AG08395 (cell line): ENCODE measurements around the gene MED9.

Source experiments
- DNase-seq: peaks from one replicate; pipeline ENCODE4 v3.0.0; 2012; ENCODE audit warnings: mixed read lengths, low spot score

The MED9 gene

GRCh38 chr17:17491546-17491988, 14.8 kb downstream of the MED9 start:
- no peak for DNase-seq

- DNase-seq, result no peak
These were observed 15.3 kb downstream of the MED9 start for GRCh38 chr17:17492085-17492484.

- no peak for DNase-seq
These were observed 15.8 kb downstream of the MED9 start for GRCh38 chr17:17492571-17492970.

GRCh38 chr17:17493249-17493985, 16.6 kb downstream of the MED9 start:
- no peak for DNase-seq

GRCh38 chr17:17493986-17494466, 17.2 kb downstream of the MED9 start:
- no peak for DNase-seq

- no peak for DNase-seq
These were observed 17.7 kb downstream of the MED9 start for GRCh38 chr17:17494499-17494869.

GRCh38 chr17:17494870-17495535, 18.2 kb downstream of the MED9 start:
- peak; percentile 24 for DNase-seq

- DNase-seq, result no peak
These were observed 18.9 kb downstream of the MED9 start for GRCh38 chr17:17495536-17496188.

GRCh38 chr17:17496189-17497064, 19.6 kb downstream of the MED9 start, which contains the start of gene RASD1:
TSS of gene RASD1 (minus strand) at chr17:17496395. CDS start at chr17:17496181, 214 bp downstream.
- peak; percentile 98 for DNase-seq

- DNase-seq, result no peak
These were observed 20.5 kb downstream of the MED9 start for GRCh38 chr17:17497065-17497844.

GRCh38 chr17:17497845-17498520, 21.2 kb downstream of the MED9 start:
- DNase-seq, result no peak

GRCh38 chr17:17498606-17499301, 22.0 kb downstream of the MED9 start:
- no peak for DNase-seq

GRCh38 chr17:17499402-17500145, 22.8 kb downstream of the MED9 start:
- no peak for DNase-seq

GRCh38 chr17:17500999-17501605, 24.3 kb downstream of the MED9 start:
- no peak for DNase-seq

GRCh38 chr17:17502741-17503565, 26.2 kb downstream of the MED9 start:
- no peak for DNase-seq

- no peak for DNase-seq
These were observed 26.8 kb downstream of the MED9 start for GRCh38 chr17:17503566-17504130.
